DMS153 (cell line): ENCODE results near the gene TUBB6.

ENCODE experiments used
- DNase-seq: peaks from one replicate; lab custom pipeline; 2025; lab: John Stamatoyannopoulos, UW

The TUBB6 gene

DNA sequence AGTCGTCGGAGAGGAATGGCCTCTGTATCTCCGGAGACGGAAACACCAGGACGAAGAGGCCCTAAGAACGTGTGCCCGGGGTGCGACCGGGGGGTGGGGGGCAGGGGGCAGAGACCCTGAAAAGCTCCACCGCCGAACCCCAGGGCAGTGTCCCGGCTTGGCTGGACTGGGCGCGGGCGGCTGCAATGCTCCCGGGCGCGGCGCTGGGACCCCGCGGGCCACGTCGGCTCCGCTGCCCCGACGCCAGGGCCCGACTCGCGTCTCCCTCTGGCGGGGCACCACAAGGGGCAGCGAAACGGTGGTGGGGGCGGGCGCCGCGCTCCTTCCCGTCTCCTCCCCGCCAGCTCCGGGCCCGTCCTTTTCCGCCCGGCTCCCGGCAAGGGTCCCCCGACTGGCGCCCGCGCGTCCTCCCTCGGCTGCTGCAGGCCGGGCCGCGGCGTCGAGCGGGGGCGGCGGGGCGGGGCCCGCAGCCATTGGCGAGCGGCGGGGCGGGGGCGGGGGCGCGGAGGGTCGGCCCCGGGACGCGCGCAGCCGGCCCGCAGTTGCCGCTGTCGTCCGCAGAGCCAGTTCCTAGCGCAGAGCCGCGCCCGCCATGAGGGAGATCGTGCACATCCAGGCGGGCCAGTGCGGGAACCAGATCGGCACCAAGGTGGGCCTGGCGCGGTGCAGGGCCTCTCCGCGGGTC lies at the start of gene TUBB6:
TUBB6 (plus strand) TSS at position 541 of the 685 bp plus-strand sequence; CDS start at position 593, 52 bp downstream.
- no peak for DNase-seq

- no peak for DNase-seq
Measured at GRCh38 chr18:12258719-12259705, 49.0 kb upstream of the TUBB6 start.

DNA sequence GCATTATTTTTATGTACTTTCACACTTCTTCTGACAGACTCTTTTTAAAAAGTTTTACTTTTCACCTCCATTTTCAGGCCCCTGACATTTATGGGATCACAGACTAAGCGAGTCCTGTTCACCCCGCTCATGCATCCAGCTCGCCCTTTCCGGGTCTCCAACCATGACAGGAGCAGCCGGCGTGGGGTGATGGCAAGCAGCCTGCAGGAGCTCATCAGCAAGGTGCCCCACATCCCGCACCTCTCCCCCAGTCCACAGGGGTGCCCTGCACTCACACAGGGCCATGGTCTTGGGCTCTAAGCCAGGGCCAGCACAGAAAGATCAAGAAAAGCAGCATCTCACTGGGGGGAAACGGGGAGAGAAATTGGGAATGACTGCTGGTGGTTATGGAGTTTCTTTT lies 45.3 kb upstream of the TUBB6 start:
- no peak for DNase-seq

DNA sequence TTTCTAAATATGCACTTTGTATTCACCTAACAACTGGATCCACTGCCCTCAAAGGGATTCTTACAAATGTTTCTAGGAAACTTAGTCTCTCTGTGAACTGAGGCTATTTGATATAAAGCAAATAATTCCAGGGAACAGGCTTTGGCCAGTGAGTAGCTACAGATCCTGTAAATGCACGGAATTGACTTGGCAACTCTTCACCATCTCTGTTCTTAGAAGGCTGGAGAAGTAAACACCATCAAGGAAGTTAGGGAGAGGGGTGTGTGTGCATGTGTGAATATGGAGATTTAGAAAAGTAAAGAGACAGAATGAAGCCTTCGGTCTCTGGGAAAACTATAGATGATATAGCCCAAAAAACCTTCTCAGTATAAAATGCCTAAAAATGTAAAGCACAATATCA lies 43.2 kb upstream of the TUBB6 start:
- DNase-seq = no peak

DNA sequence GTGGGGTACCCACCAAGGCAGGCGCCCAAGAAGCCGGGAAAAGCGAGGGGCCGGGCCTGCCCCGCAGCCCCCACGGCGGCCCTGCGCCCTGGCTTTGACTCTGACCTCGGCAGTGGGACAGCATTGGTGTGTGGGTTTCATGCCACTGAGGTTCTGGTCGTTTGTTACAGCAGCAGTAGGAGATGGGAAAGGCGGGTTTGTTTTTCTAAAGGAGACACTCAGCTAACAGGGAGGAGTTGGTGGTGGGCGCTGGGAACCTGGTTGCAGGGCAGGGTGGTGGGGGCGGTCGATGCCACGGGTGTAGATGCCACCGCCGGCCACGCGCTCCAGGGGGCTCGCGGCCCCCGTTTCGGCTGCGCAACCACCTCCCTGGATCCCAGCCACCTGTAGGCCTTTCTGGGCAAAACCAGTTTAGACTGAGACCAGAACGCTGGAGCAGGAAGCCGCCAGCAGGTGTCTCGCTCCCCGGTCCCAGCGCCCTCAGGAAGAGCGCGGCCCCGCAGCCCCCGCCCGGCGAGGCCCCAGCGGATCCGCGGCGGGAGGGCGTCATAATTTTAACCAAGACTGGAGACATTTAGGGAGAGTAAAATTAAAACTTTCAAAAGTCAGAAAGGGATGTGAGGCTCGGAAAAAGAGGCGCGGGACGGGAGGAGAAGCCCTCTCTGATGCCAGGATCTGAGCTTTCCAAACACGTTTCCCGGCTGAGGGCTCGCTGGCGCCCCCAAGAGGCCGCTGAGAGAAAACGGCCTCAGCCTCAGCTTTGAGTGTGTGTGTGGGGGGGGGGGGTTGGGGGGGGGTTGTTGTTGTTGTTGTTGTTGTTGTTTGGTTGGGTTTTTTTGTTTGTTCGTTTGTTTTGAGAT lies 36.4 kb upstream of the TUBB6 start:
- DNase-seq = no peak

- no peak for DNase-seq
Measured at GRCh38 chr18:12274793-12275192, 33.2 kb upstream of the TUBB6 start.

GRCh38 chr18:12276736-12277554 lies 31.1 kb upstream of the TUBB6 start:
- no peak for DNase-seq

DNA sequence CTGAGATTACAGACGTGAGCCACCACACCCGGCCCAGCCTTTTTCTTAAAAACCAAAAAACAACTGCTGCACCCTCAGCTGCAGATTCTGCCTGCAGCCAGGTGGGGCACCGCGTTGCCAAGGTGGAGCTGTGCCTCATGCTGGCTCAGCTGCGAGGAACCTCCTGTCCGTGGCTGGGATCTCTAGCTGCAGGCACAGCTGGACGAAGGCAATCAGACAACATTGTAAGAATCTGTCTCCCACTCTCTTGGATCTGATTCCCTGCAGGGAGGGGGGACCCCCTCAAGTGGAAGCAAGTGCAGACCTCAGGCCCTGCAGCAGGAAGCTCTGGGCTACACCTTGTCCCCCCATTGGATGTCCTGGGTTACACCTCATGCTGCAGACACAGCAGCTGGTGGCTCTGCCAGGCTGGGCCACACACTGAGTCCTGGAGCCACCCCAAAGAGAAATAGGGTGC lies 29.8 kb upstream of the TUBB6 start:
- no peak for DNase-seq

- DNase-seq = no peak
Measured at GRCh38 chr18:12278741-12279682, 29.0 kb upstream of the TUBB6 start.

- no peak for DNase-seq
Measured at GRCh38 chr18:12279781-12280531, 28.1 kb upstream of the TUBB6 start.

DNA sequence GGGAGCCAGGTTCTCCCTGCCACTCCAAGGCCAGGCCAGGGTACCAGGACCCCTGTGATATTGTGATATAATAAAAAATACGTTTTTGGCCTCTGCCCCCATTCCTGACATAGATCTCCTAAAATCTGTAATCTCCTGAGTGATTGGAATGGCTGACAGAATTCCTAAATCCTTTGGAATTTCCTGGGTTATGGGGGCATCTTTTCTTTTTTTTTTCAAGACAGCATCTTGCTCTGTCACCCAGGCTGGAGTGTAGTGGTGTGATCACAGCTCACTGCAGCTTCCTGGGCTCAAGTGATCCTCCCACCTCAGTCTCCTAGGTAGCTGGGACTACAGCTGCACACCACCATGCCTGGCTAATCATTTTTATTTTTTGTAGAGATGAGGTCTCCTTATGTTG lies 26.2 kb upstream of the TUBB6 start:
- DNase-seq = no peak

DNA sequence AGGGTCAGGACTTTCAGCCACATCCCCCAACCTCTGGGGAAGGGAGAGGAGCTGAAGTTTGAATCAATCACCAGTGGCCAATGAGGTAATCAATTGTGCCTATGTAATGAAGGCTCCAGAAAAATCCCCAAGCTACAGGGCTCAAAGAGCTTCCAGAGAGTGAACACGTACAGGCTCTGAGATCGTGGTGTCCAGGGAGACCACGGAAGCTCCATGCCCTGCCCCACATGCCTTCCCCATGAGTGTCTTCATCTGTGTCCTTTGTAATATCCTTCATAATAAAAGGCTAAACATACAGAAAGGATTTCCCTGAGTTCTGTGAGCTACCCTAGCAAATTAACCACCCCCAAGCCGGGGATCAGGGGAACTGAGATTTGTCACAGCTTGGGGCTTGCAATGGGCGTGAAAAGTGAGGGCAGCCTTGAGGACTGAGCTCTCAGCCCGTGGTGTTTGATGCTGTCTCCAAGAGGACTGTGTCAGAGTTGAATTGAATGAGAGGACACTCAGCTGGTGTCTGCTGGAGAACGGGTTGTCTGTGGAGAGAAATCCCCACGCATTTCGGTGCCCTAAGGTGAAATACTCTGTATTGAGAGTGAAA lies 25.5 kb upstream of the TUBB6 start:
- DNase-seq = no peak

DNA sequence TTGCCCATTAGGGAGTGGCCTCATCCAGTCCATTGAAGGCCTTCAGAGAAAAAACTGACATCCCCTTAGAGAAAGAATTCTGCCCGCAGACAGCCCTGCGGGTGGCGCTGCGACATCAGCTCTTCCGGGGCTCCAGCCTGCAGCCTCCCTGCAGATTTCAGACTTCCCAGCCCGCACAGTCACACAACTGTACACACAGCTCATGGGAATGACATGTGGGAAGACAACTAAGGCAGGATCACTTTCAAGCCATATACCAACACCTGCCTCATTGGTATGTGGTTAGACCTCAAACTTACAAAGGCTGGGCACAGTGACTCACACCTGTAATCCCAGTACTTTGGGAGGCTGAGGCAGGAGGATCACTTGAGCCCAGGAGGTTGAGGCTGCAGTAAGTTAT lies 24.8 kb upstream of the TUBB6 start:
- DNase-seq = no peak

GRCh38 chr18:12283666-12284065 lies 24.4 kb upstream of the TUBB6 start:
- no peak for DNase-seq

DNA sequence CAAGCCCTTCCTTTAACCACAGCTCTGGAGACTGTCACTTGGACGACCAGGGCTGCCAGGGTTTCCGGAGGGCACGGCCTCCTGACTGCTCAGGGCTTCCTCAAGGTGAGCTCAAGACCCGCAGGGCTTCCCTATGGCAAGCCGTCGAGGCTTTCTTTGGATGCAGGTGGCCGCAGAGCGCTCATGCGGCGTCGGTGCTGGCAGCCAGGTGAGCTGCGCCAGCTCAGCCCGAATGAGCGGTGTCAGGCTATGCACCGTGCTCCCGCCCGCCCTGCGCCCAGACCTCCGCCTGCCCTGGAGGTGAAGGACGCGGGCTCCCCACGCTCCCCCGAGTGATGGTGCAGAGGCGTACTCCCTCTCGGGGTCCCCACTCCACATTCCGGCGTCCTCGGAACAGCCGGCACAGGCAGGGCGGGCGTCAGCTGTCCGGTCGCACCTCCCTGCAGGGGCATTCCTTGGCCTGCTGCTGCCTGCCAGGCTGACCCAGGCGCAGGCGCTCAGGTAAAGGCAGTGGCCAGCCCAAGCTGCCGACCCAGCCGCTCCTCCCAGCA lies 20.8 kb upstream of the TUBB6 start:
- DNase-seq = no peak

DNA sequence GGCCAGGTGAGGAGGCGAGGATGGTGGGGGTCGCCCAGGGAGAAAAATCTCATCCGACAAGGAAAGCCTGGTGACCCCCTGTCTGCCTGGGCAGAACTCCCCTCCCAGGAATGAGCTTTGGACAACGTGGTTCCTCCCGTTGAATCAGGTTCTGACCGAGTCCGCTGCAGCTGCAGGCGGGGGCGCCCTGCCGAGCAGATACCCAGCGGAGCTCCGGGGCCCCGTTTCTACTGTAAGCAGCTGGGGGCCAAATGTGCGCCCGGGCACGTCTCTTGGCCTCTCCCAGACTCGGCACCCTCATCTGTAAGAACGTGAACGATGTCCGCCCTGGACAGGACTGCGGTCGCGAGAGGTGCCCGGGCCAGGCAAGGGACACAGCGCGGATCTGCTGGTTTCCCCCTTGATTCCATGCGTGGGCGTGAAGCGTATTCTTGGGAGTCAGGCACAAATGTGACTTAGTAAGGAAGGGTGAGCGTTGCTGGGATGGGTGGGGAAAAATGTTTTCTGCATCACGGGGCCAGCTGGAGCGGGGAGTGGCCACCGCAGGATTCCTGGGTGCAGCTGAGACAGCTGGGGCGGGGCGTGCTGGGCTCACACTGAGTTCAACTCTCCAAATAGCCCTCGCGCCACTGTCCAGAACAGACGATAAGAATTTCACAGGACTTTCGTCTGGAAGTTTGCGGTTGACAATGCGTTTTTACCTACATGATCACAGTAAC lies 20.2 kb upstream of the TUBB6 start:
- no peak for DNase-seq

DNA sequence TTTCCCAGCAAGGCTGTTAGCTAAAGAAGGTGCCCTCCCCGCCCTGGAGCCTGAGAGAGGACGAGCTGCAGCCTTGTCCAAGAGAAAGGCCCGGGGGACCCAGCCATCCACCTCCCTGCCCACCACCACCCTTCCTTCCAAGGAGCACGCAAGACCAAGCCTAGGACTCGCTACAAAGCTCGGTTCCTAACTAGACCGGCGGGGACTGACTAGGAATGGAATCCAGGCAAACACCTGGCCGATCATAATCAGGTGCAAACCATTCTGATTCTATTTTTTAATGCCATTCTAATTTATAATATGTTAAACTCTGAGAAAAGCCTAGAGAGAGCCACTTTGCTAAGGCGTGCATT lies 19.7 kb upstream of the TUBB6 start:
- DNase-seq = no peak

DNA sequence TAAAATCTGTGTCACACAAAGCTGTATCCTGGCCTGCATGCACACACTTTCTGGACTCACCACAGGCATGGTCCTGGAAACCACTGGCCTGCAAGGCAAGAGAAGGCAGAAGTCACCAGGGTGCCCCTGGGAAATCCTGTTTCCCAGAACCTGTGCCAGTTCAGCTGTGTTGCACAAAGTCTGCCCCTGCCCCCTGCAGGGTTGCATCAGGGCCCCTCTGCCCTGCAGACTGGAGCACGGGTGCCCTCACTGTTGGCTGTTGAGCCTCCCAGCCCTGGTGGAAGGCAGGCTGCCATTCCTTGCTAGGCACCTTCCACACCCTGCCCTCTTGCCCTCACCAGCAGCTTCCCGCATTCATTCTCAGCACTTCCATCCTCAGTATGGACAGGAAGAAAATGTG lies 18.0 kb upstream of the TUBB6 start:
- no peak for DNase-seq
